ENCODE results near the gene LMX1A. TPM values are rescaled to one million over a fixed set of nuclear protein-coding genes. Genes with fewer than 3 reads are reported as not detected.

The LMX1A gene
- total and polyA plus RNA-seq, 2 experiments from 2014 or later = not detected

DNA sequence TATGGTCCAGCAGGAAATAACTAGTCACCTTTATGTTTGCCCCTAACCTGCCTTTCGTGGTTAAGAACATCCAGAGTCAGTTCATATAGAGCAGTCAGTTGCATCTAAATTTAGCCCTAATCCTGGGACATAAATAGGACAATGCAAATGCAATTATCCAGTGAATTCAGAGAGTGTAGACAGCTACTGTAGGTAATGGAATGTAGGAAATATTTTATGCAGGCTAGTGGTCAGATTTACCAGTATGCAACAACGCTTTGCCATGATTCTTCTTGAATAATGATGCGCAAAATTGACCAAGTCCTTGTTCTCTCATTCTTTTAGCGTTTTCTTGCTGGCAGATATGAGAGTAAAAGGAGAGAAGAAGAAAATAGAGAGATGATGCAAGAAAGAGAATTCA lies 165.4 kb downstream of the LMX1A start (continued):
- TF ChIP-seq EZH2phosphoT487 (IDR thresholded peaks at IDR 0.05; ENCODE audit: unreplicated experiment) = no peak

- no peak overlapping the region for H2AFZ ChIP-seq
- no peaks in the 10 kb centered on the region for H3F3A ChIP-seq (replicated peaks; ENCODE audit: low read depth)
- H4K20me1 ChIP-seq (replicated peaks; ENCODE audit: insufficient read depth) = no peaks in the 10 kb centered on the region
- Mint-ChIP-seq H3K4me3 (no peak overlapping the region), H3K27ac (no peak overlapping the region), H3K36me3 (ENCODE audit: low read depth) (no peaks in the 10 kb centered on the region), H3K4me1 (no peaks in the 10 kb centered on the region), H3K9me3 (no peaks in the 10 kb centered on the region), H3K27me3 (ENCODE audit: insufficient read depth, low read depth, poor library complexity) (peaks cover 2% of the 10 kb centered on the region)
- ATAC-seq (no peak), DNase-seq (ENCODE audit: low spot score) (no peak)
- H3K27ac ChIP-seq (ENCODE audit: low read depth) = no peak overlapping the region
- H3K36me3 ChIP-seq (ENCODE audit: insufficient read depth) = no peaks in the 10 kb centered on the region
- H3K4me1 ChIP-seq (ENCODE audit: insufficient read depth) = no peaks in the 10 kb centered on the region
- H3K79me2 ChIP-seq (replicated peaks; ENCODE audit: insufficient read depth) = no peaks in the 10 kb centered on the region
- no peaks in the 10 kb centered on the region for H3K9me2 ChIP-seq (ENCODE audit: insufficient read depth)
- no peaks in the 10 kb centered on the region for H3K27me3 ChIP-seq (ENCODE audit: insufficient read depth)
- H3K4me2 ChIP-seq = no peak overlapping the region
- no peak overlapping the region for H3K4me3 ChIP-seq
- TF ChIP-seq CREB1 (CRISPR knock-in tag; IDR thresholded peaks at IDR 0.05; ENCODE audit: low read depth) (no peak), STAT1 (IDR thresholded peaks at IDR 0.05; ENCODE audit: unreplicated experiment) (no peak), CTCF (conservative IDR thresholded peaks at IDR 0.05; ENCODE audit: low read depth in 2 of 2) (no peak), NANOG (IDR thresholded peaks at IDR 0.05; ENCODE audit: borderline replicate concordance) (no peak), ZNF114 (CRISPR knock-in tag; IDR thresholded peaks at IDR 0.05) (no peak), EZH2phosphoT487 (IDR thresholded peaks at IDR 0.05; ENCODE audit: unreplicated experiment) (no peak), ZNF331 (CRISPR knock-in tag; IDR thresholded peaks at IDR 0.05; ENCODE audit: low read depth) (no peak), POLR2AphosphoS5 (IDR thresholded peaks at IDR 0.05; ENCODE audit: low read depth) (no peak)
- TF ChIP-seq, protein P1, sequence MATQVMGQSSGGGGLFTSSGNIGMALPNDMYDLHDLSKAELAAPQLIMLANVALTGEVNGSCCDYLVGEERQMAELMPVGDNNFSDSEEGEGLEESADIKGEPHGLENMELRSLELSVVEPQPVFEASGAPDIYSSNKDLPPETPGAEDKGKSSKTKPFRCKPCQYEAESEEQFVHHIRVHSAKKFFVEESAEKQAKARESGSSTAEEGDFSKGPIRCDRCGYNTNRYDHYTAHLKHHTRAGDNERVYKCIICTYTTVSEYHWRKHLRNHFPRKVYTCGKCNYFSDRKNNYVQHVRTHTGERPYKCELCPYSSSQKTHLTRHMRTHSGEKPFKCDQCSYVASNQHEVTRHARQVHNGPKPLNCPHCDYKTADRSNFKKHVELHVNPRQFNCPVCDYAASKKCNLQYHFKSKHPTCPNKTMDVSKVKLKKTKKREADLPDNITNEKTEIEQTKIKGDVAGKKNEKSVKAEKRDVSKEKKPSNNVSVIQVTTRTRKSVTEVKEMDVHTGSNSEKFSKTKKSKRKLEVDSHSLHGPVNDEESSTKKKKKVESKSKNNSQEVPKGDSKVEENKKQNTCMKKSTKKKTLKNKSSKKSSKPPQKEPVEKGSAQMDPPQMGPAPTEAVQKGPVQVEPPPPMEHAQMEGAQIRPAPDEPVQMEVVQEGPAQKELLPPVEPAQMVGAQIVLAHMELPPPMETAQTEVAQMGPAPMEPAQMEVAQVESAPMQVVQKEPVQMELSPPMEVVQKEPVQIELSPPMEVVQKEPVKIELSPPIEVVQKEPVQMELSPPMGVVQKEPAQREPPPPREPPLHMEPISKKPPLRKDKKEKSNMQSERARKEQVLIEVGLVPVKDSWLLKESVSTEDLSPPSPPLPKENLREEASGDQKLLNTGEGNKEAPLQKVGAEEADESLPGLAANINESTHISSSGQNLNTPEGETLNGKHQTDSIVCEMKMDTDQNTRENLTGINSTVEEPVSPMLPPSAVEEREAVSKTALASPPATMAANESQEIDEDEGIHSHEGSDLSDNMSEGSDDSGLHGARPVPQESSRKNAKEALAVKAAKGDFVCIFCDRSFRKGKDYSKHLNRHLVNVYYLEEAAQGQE (IDR thresholded peaks at IDR 0.05; ENCODE audit: unreplicated experiment) = no peak
These were observed 166.6 kb downstream of the LMX1A start for GRCh38 chr1:165189913-165190312.

DNA sequence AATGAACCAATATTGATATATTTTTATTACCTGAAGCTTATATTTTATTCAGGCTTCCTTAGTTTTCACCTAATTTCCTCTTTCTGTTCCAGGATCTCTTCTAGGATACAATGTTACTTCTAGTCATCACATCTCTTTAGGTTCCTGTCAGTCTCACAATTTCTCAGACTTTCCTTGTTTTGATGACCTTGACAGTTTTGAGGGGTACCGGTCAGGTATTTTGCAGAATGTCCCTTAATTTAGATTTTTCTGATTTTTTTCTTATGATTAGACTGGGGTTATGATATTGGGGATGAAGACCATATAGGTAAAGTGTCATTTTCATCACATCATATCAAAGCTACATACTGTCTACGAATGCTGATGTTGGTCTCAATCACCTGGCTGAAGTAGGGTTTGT lies 167.5 kb downstream of the LMX1A start:
- H3K4me1 ChIP-seq (ENCODE audit: insufficient read depth) = no peaks in the 10 kb centered on the region
- no peak overlapping the region for H3K4me3 ChIP-seq
- H2AFZ ChIP-seq = no peak overlapping the region
- Mint-ChIP-seq H3K4me3 (no peak overlapping the region), H3K36me3 (ENCODE audit: low read depth) (peaks cover 3% of the 10 kb centered on the region), H3K4me1 (no peaks in the 10 kb centered on the region), H3K27ac (no peak overlapping the region), H3K9me3 (peaks cover 8% of the 10 kb centered on the region), H3K27me3 (ENCODE audit: insufficient read depth, low read depth, poor library complexity) (peaks cover 2% of the 10 kb centered on the region)
- H3K9me2 ChIP-seq (ENCODE audit: insufficient read depth) = no peaks in the 10 kb centered on the region
- H3F3A ChIP-seq (replicated peaks; ENCODE audit: low read depth) = no peaks in the 10 kb centered on the region
- H3K36me3 ChIP-seq (ENCODE audit: insufficient read depth) = no peaks in the 10 kb centered on the region
- H3K27me3 ChIP-seq (ENCODE audit: insufficient read depth) = no peaks in the 10 kb centered on the region
- TF ChIP-seq, protein P2, sequence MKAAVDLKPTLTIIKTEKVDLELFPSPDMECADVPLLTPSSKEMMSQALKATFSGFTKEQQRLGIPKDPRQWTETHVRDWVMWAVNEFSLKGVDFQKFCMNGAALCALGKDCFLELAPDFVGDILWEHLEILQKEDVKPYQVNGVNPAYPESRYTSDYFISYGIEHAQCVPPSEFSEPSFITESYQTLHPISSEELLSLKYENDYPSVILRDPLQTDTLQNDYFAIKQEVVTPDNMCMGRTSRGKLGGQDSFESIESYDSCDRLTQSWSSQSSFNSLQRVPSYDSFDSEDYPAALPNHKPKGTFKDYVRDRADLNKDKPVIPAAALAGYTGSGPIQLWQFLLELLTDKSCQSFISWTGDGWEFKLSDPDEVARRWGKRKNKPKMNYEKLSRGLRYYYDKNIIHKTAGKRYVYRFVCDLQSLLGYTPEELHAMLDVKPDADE (IDR thresholded peaks at IDR 0.05) = no peak
- TF ChIP-seq CTCF (conservative IDR thresholded peaks at IDR 0.05; ENCODE audit: low read depth in 2 of 2) (no peak), ZNF114 (CRISPR knock-in tag; IDR thresholded peaks at IDR 0.05) (no peak), JUNB (IDR thresholded peaks at IDR 0.05; ENCODE audit: unreplicated experiment) (no peak)
- no peak overlapping the region for H3K27ac ChIP-seq (ENCODE audit: low read depth)
- H4K20me1 ChIP-seq (replicated peaks; ENCODE audit: insufficient read depth) = no peaks in the 10 kb centered on the region
- H3K4me2 ChIP-seq = no peak overlapping the region
- no peak for DNase-seq (ENCODE audit: low spot score)
- no peaks in the 10 kb centered on the region for H3K79me2 ChIP-seq (replicated peaks; ENCODE audit: insufficient read depth)
- ATAC-seq = no peak

Data from GM23338 (cell line).